HEK293 (cell line): ENCODE results near the gene ARID5A.

Source experiments
- CTCF ChIP-seq: fragments of 450-650 bp; formaldehyde crosslinking; IDR thresholded peaks from 2 replicates; pipeline ENCODE4 v1.5.1; 2016; ENCODE audit warnings: missing biosample characterization, missing genetic modification characterization
- KLF10 ChIP-seq: fragments of 450-650 bp; IDR thresholded peaks from 2 replicates; pipeline ENCODE4 v1.5.1; 2018; ENCODE audit warnings: missing biosample characterization, mild to moderate bottlenecking, missing genetic modification characterization
- ZBTB10 ChIP-seq: fragments of 450-650 bp; formaldehyde crosslinking; IDR thresholded peaks from 2 replicates; pipeline ENCODE4 v1.5.1; 2016; ENCODE audit warnings: missing biosample characterization, missing genetic modification characterization
- ZBTB17 ChIP-seq: fragments of 450-650 bp; formaldehyde crosslinking; IDR thresholded peaks from 2 replicates; pipeline ENCODE4 v1.5.1; 2016; ENCODE audit warnings: missing biosample characterization, missing genetic modification characterization
- ZEB2 ChIP-seq: fragments of 450-650 bp; formaldehyde crosslinking; IDR thresholded peaks from 2 replicates; pipeline ENCODE4 v1.5.1; 2016; ENCODE audit warnings: missing biosample characterization, missing genetic modification characterization
- ZNF112 ChIP-seq: fragments of 450-650 bp; formaldehyde crosslinking; IDR thresholded peaks from 2 replicates; pipeline ENCODE4 v1.5.0; 2017; ENCODE audit warnings: missing biosample characterization, missing genetic modification characterization
- ZNF18 ChIP-seq: fragments of 450-650 bp; formaldehyde crosslinking; IDR thresholded peaks from 2 replicates; pipeline ENCODE4 v1.5.1; 2016; ENCODE audit warnings: missing biosample characterization, missing genetic modification characterization
- ZNF585B ChIP-seq: fragments of 450-650 bp; formaldehyde crosslinking; IDR thresholded peaks from 2 replicates; pipeline ENCODE4 v1.5.1; 2016; ENCODE audit warnings: missing biosample characterization, missing genetic modification characterization
- ZNF707 ChIP-seq: fragments of 450-650 bp; formaldehyde crosslinking; IDR thresholded peaks from 2 replicates; pipeline ENCODE4 v1.5.1; 2016; ENCODE audit warnings: missing biosample characterization, missing genetic modification characterization
- TF ChIP-seq, protein P1 (sequence below): fragments of 450-650 bp; formaldehyde crosslinking; IDR thresholded peaks from 2 replicates; pipeline ENCODE4 v1.5.1; 2016; ENCODE audit warnings: missing biosample characterization, missing genetic modification characterization
- TF ChIP-seq, protein P2 (sequence below): fragments of 450-650 bp; formaldehyde crosslinking; IDR thresholded peaks from 2 replicates; pipeline ENCODE4 v1.5.1; 2016; ENCODE audit warnings: missing biosample characterization, missing genetic modification characterization

DNA sequence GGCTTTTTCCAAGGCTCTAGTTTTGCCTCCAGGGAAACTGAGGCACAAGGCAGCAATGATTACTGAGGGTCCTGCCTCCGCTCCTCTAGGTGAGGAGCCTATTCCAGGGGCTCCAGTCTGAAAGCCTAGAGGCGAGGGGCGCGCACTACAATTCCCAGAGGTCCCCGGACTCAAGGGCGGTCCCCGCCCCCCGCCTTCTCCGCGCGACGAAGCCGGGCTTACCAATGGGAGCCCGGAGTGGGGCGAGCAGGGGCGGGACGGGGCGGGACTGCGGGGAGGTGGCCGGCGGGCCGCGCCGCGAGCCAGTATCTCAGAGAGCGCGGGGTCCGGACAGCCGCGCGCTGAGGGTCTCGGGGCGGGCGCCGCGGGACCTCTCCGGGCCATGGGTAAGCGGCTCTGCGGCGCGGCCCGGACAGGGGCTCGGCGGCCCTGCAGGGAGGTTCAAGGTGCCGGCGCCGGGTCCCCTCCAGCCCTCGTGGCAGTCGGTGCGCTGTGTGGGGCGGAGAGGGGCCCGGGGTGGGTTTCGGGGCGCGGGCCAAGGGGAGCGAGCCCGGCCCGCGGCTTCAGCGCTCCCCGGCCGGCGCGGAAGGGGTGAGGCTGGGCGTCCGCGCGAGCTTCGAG lies at the start of gene ARID5A:
- no peak for TF ChIP-seq ZEB2 (tag by site-specific recombination)
- no peak for TF ChIP-seq ZBTB10 (tag by site-specific recombination)
- TF ChIP-seq CTCF (tag by site-specific recombination): no peak
- TF ChIP-seq, protein P1, sequence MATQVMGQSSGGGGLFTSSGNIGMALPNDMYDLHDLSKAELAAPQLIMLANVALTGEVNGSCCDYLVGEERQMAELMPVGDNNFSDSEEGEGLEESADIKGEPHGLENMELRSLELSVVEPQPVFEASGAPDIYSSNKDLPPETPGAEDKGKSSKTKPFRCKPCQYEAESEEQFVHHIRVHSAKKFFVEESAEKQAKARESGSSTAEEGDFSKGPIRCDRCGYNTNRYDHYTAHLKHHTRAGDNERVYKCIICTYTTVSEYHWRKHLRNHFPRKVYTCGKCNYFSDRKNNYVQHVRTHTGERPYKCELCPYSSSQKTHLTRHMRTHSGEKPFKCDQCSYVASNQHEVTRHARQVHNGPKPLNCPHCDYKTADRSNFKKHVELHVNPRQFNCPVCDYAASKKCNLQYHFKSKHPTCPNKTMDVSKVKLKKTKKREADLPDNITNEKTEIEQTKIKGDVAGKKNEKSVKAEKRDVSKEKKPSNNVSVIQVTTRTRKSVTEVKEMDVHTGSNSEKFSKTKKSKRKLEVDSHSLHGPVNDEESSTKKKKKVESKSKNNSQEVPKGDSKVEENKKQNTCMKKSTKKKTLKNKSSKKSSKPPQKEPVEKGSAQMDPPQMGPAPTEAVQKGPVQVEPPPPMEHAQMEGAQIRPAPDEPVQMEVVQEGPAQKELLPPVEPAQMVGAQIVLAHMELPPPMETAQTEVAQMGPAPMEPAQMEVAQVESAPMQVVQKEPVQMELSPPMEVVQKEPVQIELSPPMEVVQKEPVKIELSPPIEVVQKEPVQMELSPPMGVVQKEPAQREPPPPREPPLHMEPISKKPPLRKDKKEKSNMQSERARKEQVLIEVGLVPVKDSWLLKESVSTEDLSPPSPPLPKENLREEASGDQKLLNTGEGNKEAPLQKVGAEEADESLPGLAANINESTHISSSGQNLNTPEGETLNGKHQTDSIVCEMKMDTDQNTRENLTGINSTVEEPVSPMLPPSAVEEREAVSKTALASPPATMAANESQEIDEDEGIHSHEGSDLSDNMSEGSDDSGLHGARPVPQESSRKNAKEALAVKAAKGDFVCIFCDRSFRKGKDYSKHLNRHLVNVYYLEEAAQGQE (tag by site-specific recombination): no peak
- no peak for TF ChIP-seq ZNF18 (tag by site-specific recombination)
- TF ChIP-seq ZBTB17 (tag by site-specific recombination): no peak
- no peak for TF ChIP-seq ZNF112
- no peak for TF ChIP-seq ZNF707 (tag by site-specific recombination)
- TF ChIP-seq, protein P2, sequence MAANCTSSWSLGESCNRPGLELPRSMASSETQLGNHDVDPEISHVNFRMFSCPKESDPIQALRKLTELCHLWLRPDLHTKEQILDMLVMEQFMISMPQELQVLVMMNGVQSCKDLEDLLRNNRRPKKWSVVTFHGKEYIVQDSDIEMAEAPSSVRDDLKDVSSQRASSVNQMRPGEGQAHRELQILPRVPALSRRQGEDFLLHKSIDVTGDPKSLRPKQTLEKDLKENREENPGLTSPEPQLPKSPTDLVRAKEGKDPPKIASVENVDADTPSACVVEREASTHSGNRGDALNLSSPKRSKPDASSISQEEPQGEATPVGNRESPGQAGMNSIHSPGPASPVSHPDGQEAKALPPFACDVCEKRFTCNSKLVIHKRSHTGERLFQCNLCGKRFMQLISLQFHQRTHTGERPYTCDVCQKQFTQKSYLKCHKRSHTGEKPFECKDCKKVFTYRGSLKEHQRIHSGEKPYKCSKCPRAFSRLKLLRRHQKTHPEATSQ (tag by site-specific recombination): no peak
- TF ChIP-seq ZNF585B (tag by site-specific recombination): no peak
- peak; percentile 67; the same call in 1 of the 2 replicates for TF ChIP-seq KLF10
